ENCODE results near the gene VPS37C. TPM values are rescaled to one million over a fixed set of nuclear protein-coding genes. Genes with fewer than 3 reads are reported as not detected.
A peak's percentile ranks its signal among the peaks of the same experiment; 100 is the strongest.

The VPS37C gene
- total and polyA plus RNA-seq, 2 of the 13 experiments (the other 11 are each of a cell fraction or from before 2014, with no cell fraction given), result 7.5 to 8.8 TPM

DNA sequence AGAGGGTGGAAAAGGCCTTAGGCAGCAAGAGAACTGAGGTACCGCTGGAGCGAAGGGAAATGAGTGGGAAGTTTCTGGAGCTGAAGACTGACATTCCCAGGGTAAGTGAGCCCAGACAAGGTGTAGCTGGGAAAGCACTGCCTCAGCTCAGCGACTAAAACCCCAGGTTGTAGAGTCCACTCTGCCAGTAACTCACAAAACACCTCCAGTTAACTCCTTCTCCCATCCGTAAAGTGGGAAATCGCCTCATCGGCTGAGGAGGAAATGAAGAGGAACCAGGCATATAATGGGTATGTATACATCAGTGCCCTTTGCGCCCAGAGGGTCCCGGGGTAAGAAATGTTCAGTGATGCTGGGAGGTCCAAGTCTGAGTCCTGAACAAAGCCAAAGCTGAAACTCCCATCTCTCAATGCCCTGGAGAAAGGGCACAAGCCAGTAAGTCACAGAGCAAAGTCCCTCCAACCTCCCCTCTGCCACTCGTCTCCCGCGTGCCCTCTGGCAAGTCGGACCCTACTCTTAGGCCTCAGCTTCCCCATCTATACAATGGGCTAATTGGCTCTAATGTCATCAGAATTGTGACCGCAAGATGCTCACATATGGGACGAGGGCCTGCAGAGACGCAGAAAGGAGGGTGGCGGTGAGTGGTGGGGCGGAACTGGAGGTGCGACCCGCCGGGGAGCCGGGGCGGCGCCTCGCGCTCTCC is 588 bp downstream of the VPS37C start (continued):
- TF ChIP-seq PCBP2 (optimal IDR thresholded peaks at IDR 0.05; ENCODE audit: low read depth, low read length, poor library complexity, severe bottlenecking), result no peak
- peak; percentile 79 for TF ChIP-seq MED8 (CRISPR knock-in tag; IDR thresholded peaks at IDR 0.05; ENCODE audit: insufficient replicate concordance)
- TF ChIP-seq, protein P1, sequence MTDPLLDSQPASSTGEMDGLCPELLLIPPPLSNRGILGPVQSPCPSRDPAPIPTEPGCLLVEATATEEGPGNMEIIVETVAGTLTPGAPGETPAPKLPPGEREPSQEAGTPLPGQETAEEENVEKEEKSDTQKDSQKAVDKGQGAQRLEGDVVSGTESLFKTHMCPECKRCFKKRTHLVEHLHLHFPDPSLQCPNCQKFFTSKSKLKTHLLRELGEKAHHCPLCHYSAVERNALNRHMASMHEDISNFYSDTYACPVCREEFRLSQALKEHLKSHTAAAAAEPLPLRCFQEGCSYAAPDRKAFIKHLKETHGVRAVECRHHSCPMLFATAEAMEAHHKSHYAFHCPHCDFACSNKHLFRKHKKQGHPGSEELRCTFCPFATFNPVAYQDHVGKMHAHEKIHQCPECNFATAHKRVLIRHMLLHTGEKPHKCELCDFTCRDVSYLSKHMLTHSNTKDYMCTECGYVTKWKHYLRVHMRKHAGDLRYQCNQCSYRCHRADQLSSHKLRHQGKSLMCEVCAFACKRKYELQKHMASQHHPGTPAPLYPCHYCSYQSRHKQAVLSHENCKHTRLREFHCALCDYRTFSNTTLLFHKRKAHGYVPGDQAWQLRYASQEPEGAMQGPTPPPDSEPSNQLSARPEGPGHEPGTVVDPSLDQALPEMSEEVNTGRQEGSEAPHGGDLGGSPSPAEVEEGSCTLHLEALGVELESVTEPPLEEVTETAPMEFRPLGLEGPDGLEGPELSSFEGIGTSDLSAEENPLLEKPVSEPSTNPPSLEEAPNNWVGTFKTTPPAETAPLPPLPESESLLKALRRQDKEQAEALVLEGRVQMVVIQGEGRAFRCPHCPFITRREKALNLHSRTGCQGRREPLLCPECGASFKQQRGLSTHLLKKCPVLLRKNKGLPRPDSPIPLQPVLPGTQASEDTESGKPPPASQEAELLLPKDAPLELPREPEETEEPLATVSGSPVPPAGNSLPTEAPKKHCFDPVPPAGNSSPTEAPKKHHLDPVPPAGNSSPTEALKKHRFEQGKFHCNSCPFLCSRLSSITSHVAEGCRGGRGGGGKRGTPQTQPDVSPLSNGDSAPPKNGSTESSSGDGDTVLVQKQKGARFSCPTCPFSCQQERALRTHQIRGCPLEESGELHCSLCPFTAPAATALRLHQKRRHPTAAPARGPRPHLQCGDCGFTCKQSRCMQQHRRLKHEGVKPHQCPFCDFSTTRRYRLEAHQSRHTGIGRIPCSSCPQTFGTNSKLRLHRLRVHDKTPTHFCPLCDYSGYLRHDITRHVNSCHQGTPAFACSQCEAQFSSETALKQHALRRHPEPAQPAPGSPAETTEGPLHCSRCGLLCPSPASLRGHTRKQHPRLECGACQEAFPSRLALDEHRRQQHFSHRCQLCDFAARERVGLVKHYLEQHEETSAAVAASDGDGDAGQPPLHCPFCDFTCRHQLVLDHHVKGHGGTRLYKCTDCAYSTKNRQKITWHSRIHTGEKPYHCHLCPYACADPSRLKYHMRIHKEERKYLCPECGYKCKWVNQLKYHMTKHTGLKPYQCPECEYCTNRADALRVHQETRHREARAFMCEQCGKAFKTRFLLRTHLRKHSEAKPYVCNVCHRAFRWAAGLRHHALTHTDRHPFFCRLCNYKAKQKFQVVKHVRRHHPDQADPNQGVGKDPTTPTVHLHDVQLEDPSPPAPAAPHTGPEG (CRISPR knock-in tag; IDR thresholded peaks at IDR 0.05), result no peak
- no peak for TF ChIP-seq NKX3-1 (CRISPR knock-in tag; IDR thresholded peaks at IDR 0.05)
- TF ChIP-seq SALL2 (CRISPR knock-in tag; IDR thresholded peaks at IDR 0.05), result no peak
- TF ChIP-seq ZNF841 (CRISPR knock-in tag; IDR thresholded peaks at IDR 0.05; ENCODE audit: borderline replicate concordance), result no peak
- TF ChIP-seq, protein P2, sequence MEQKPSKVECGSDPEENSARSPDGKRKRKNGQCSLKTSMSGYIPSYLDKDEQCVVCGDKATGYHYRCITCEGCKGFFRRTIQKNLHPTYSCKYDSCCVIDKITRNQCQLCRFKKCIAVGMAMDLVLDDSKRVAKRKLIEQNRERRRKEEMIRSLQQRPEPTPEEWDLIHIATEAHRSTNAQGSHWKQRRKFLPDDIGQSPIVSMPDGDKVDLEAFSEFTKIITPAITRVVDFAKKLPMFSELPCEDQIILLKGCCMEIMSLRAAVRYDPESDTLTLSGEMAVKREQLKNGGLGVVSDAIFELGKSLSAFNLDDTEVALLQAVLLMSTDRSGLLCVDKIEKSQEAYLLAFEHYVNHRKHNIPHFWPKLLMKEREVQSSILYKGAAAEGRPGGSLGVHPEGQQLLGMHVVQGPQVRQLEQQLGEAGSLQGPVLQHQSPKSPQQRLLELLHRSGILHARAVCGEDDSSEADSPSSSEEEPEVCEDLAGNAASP (CRISPR knock-in tag; IDR thresholded peaks at IDR 0.05; ENCODE audit: borderline replicate concordance), result no peak
- TF ChIP-seq ZFY (CRISPR knock-in tag; IDR thresholded peaks at IDR 0.05), result peak; percentile 48; the same call in 1 of the 2 replicates
- TF ChIP-seq ZNF367 (CRISPR knock-in tag; IDR thresholded peaks at IDR 0.05; ENCODE audit: borderline replicate concordance), result no peak
- no peak for TF ChIP-seq NFATC3 (CRISPR knock-in tag; IDR thresholded peaks at IDR 0.05)
- TF ChIP-seq PCBP1 (IDR thresholded peaks at IDR 0.05; ENCODE audit: borderline replicate concordance, low read depth, low read length), result no peak
- TF ChIP-seq ZNF678 (CRISPR knock-in tag; IDR thresholded peaks at IDR 0.05), result no peak
- peak; percentile 18; the same call in 1 of the 2 replicates for TF ChIP-seq BCL6 (CRISPR knock-in tag; IDR thresholded peaks at IDR 0.05)
- no peak for TF ChIP-seq ZNF251 (CRISPR knock-in tag; IDR thresholded peaks at IDR 0.05)
- TF ChIP-seq ZNF331 (CRISPR knock-in tag; IDR thresholded peaks at IDR 0.05), result no peak
- TF ChIP-seq ZNF549 (CRISPR knock-in tag; IDR thresholded peaks at IDR 0.05), result no peak
- no peak for TF ChIP-seq ZFAT (CRISPR knock-in tag; conservative IDR thresholded peaks at IDR 0.05)
- TF ChIP-seq, protein P3, sequence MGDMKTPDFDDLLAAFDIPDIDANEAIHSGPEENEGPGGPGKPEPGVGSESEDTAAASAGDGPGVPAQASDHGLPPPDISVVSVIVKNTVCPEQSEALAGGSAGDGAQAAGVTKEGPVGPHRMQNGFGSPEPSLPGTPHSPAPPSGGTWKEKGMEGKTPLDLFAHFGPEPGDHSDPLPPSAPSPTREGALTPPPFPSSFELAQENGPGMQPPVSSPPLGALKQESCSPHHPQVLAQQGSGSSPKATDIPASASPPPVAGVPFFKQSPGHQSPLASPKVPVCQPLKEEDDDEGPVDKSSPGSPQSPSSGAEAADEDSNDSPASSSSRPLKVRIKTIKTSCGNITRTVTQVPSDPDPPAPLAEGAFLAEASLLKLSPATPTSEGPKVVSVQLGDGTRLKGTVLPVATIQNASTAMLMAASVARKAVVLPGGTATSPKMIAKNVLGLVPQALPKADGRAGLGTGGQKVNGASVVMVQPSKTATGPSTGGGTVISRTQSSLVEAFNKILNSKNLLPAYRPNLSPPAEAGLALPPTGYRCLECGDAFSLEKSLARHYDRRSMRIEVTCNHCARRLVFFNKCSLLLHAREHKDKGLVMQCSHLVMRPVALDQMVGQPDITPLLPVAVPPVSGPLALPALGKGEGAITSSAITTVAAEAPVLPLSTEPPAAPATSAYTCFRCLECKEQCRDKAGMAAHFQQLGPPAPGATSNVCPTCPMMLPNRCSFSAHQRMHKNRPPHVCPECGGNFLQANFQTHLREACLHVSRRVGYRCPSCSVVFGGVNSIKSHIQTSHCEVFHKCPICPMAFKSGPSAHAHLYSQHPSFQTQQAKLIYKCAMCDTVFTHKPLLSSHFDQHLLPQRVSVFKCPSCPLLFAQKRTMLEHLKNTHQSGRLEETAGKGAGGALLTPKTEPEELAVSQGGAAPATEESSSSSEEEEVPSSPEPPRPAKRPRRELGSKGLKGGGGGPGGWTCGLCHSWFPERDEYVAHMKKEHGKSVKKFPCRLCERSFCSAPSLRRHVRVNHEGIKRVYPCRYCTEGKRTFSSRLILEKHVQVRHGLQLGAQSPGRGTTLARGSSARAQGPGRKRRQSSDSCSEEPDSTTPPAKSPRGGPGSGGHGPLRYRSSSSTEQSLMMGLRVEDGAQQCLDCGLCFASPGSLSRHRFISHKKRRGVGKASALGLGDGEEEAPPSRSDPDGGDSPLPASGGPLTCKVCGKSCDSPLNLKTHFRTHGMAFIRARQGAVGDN (CRISPR knock-in tag; IDR thresholded peaks at IDR 0.05), result no peak

Data from HepG2 (cell line).